ENCODE data around the gene MICAL3.
A peak's percentile ranks its signal among the peaks of the same experiment; 100 is the strongest.

MICAL3 gene

GRCh38 chr22:17862646-17863181, 161.6 kb downstream of the MICAL3 start:
- peak; percentile 45 for DNase-seq

- no peak for DNase-seq
Observed at GRCh38 chr22:17861909-17862308, 162.5 kb downstream of the MICAL3 start.

- no peak for DNase-seq
Observed at GRCh38 chr22:17860220-17860965, 164.0 kb downstream of the MICAL3 start.

- DNase-seq = no peak
Observed at GRCh38 chr22:17858033-17858432, 166.3 kb downstream of the MICAL3 start.

GRCh38 chr22:17855572-17856290, 168.6 kb downstream of the MICAL3 start:
- no peak for DNase-seq

- peak; percentile 40 for DNase-seq
Observed at GRCh38 chr22:17853073-17853472, 171.3 kb downstream of the MICAL3 start.

GRCh38 chr22:17851759-17852158, 172.6 kb downstream of the MICAL3 start:
- DNase-seq = no peak

- peak; percentile 33 for DNase-seq
Observed at GRCh38 chr22:17847360-17848078, 176.8 kb downstream of the MICAL3 start.

- no peak for DNase-seq
Observed at GRCh38 chr22:17846326-17846992, 177.9 kb downstream of the MICAL3 start.

GRCh38 chr22:17845790-17846189, 178.6 kb downstream of the MICAL3 start:
- DNase-seq = no peak

GRCh38 chr22:17845327-17845726, 179.0 kb downstream of the MICAL3 start:
- DNase-seq = no peak

GRCh38 chr22:17844150-17844549, 180.2 kb downstream of the MICAL3 start:
- no peak for DNase-seq

GRCh38 chr22:17842386-17842785, 182.0 kb downstream of the MICAL3 start:
- DNase-seq = peak; percentile 22

- DNase-seq = no peak
Observed at GRCh38 chr22:17841836-17842235, 182.5 kb downstream of the MICAL3 start.

- no peak for DNase-seq
Observed at GRCh38 chr22:17838180-17838865, 186.0 kb downstream of the MICAL3 start.

- DNase-seq = no peak
Observed at GRCh38 chr22:17836992-17837742, 187.2 kb downstream of the MICAL3 start.

- DNase-seq = no peak
Observed at GRCh38 chr22:17835256-17835655, 189.1 kb downstream of the MICAL3 start.

- no peak for DNase-seq
Observed at GRCh38 chr22:17833489-17833888, 190.9 kb downstream of the MICAL3 start.

GRCh38 chr22:17832665-17833064, 191.7 kb downstream of the MICAL3 start:
- no peak for DNase-seq

GRCh38 chr22:17831501-17832251, 192.7 kb downstream of the MICAL3 start:
- DNase-seq = no peak

Measured in hematopoietic multipotent progenitor cell treated with erythropoietin and hydrocortisone succinate and interleukin-3 and kit ligand, for 4 days (in vitro differentiated cells).